ENCODE measurements around the gene MEGF6. TPM values are rescaled to one million over a fixed set of nuclear protein-coding genes. Genes with fewer than 3 reads are reported as not detected.

Gene MEGF6
- total and polyA plus RNA-seq, 4 donors, result 17.7 to 54.2 (median 48.2) TPM

DNA sequence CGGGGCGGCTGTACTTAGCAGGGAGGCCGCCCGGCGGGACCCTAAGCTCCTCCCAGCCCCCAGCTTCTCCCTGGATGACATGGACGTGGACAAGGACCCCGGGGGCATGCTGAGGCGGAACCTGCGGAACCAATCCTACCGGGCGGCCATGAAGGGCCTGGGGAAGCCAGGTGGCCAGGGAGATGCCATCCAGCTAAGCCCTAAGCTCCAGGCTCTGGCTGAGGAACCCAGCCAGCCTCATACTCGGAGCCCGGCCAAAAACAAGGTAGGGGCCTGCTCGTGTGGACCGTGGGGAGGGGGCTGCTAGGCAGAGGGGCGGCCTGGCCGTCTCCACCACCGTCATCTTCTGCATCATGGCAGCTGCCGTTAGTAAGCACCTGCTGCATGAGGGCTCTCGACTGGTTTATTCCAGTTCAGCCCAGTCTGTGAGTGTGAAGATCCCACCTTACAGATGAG, 147.9 kb downstream of the MEGF6 start:
- H3K4me1 ChIP-seq (ENCODE audit: control insufficient read depth in 5 of 5, insufficient read depth in 5 of 5, low read length in 5 of 5), result peaks cover 0 to 8% (median 0%) of the 10 kb centered on the region in 5 donors
- H3K9me3 ChIP-seq (ENCODE audit: control insufficient read depth in 4 of 4, insufficient read depth in 3 of 4, low read length in 3 of 4), result no peaks in the 10 kb centered on the region
- H3K36me3 ChIP-seq (ENCODE audit: control insufficient read depth in 4 of 4, insufficient read depth in 4 of 4, low read length in 4 of 4), result no peaks in the 10 kb centered on the region
- 93 to 94% methylated on average over 20 of the region's 20 CpGs for WGBS, 2 donors
- ATAC-seq (ENCODE audit: insufficient read depth, low FRiP score) (no peak), DNase-seq (no peak)
- H3K4me3 ChIP-seq, result no peak overlapping the region
- TF ChIP-seq CTCF (IDR thresholded peaks at IDR 0.05; ENCODE audit: control extremely low read depth, extremely low read depth), result no peak
- no peaks in the 10 kb centered on the region for H3K27me3 ChIP-seq (ENCODE audit: control insufficient read depth in 3 of 3, insufficient read depth in 3 of 3, low read length in 2 of 3)
- no peak overlapping the region for H3K9ac ChIP-seq (ENCODE audit: insufficient read depth in 1 of 2, low read length in 2 of 2)
- H3K27ac ChIP-seq (ENCODE audit: low read depth in 1 of 2, low read length in 1 of 2), result no peak overlapping the region

DNA sequence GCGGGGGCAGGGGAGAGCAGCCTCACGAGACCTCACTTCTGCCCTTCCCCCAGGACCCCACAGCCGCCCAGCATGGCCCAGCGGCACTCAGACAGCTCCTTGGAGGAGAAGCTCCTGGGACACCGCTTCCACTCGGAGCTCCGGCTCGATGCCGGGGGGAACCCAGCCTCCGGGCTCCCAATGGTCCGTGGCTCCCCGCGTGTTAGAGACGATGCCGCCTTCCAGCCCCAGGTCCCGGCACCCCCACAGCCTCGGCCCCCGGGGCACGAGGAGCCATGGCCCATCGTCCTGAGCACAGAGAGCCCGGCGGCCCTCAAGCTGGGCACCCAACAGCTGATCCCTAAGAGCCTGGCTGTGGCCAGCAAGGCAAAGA, 148.3 kb downstream of the MEGF6 start:
- ATAC-seq (ENCODE audit: insufficient read depth, low FRiP score) (no peak), DNase-seq (no peak)
- Histone ChIP-seq H3K27me3 (ENCODE audit: control insufficient read depth in 3 of 3, insufficient read depth in 3 of 3, low read length in 2 of 3) (no peaks in the 10 kb centered on the region), H3K27ac (ENCODE audit: low read depth in 1 of 2, low read length in 1 of 2) (no peak overlapping the region), H3K9me3 (ENCODE audit: control insufficient read depth in 4 of 4, insufficient read depth in 3 of 4, low read length in 3 of 4) (no peaks in the 10 kb centered on the region), H3K4me1 (ENCODE audit: control insufficient read depth in 5 of 5, insufficient read depth in 5 of 5, low read length in 5 of 5) (peaks cover 0 to 12% (median 0%) of the 10 kb centered on the region in 5 donors), H3K36me3 (ENCODE audit: control insufficient read depth in 4 of 4, insufficient read depth in 4 of 4, low read length in 4 of 4) (no peaks in the 10 kb centered on the region), H3K9ac (ENCODE audit: insufficient read depth in 1 of 2, low read length in 2 of 2) (no peak overlapping the region), H3K4me3 (no peak overlapping the region)
- 97% methylated on average over 22 of the region's 22 CpGs for WGBS, 2 donors
- TF ChIP-seq CTCF (IDR thresholded peaks at IDR 0.05; ENCODE audit: control extremely low read depth, extremely low read depth), result no peak

DNA sequence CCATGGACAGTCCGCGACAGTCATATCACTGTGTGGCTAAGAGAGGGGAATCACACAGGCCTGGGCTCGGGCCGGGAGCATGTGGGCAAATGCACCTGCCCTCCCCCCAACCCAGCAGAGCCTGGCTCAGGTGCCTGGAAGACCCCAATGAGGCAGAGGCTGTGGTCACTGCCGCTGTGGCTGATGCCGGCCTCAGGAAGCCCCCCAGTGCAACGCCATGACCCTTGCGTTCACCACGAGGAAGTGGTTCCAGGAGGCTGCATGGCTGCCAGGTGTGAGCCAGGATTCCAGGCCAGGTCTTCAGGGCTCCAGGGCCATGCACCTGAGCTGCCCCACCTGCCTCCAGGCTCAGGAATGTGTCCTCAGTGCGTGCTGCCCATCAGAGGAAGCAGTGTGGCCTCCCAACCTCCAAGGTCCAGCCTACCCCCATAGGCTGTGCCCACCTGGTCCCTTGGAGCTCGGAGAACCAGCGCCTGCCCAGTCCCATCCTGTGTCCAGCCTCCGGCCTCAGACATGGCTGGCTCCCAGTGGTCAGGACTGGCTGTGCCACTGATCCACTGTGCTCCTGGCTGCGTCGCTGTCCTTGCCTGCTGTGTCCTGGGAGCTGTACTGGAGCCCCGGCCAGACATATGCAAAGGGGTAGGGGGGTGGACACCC, 148.8 kb downstream of the MEGF6 start:
- no peak for DNase-seq
- H3K9ac ChIP-seq (ENCODE audit: insufficient read depth in 1 of 2, low read length in 2 of 2), result no peak overlapping the region
- no peak overlapping the region for H3K4me3 ChIP-seq
- no peak for TF ChIP-seq CTCF (IDR thresholded peaks at IDR 0.05; ENCODE audit: control extremely low read depth, extremely low read depth)
- no peak for ATAC-seq (ENCODE audit: insufficient read depth, low FRiP score)
- H3K9me3 ChIP-seq (ENCODE audit: control insufficient read depth in 4 of 4, insufficient read depth in 3 of 4, low read length in 3 of 4), result no peaks in the 10 kb centered on the region
- H3K4me1 ChIP-seq (ENCODE audit: control insufficient read depth in 5 of 5, insufficient read depth in 5 of 5, low read length in 5 of 5), result peaks cover 0 to 14% (median 0%) of the 10 kb centered on the region in 5 donors
- H3K27me3 ChIP-seq (ENCODE audit: control insufficient read depth in 3 of 3, insufficient read depth in 3 of 3, low read length in 2 of 3), result no peaks in the 10 kb centered on the region
- no peaks in the 10 kb centered on the region for H3K36me3 ChIP-seq (ENCODE audit: control insufficient read depth in 4 of 4, insufficient read depth in 4 of 4, low read length in 4 of 4)
- 85 to 91% methylated on average over 16 of the region's 16 CpGs for WGBS, 2 donors
- H3K27ac ChIP-seq (ENCODE audit: low read depth in 1 of 2, low read length in 1 of 2), result no peak overlapping the region

DNA sequence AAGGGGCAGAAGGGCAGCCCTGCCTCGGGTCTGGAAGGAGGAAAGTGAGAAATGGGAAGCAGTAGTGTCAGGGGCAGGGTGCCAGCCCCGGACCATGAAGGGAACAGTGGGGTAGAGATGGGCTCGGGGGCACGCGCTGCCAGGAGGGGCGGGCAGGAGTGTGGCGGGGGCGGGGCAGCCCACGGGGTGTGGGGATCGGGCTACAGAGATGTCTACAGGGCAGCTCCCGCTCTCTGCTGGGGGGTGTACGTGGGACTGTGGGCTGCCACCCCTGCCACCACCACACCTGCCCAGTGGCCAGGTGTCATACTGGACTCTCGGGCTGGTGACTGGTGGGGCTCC, 149.4 kb downstream of the MEGF6 start:
- no peak for ATAC-seq (ENCODE audit: insufficient read depth, low FRiP score)
- peaks cover 0 to 11% (median 4%) of the 10 kb centered on the region in 5 donors for H3K4me1 ChIP-seq (ENCODE audit: control insufficient read depth in 5 of 5, insufficient read depth in 5 of 5, low read length in 5 of 5)
- no peak overlapping the region for H3K27ac ChIP-seq (ENCODE audit: low read depth in 1 of 2, low read length in 1 of 2)
- H3K9ac ChIP-seq (ENCODE audit: insufficient read depth in 1 of 2, low read length in 2 of 2), result no peak overlapping the region
- WGBS, 2 donors, result 91 to 92% methylated on average over 13 of the region's 13 CpGs
- DNase-seq, result no peak
- no peak overlapping the region for H3K4me3 ChIP-seq
- no peak for TF ChIP-seq CTCF (IDR thresholded peaks at IDR 0.05; ENCODE audit: control extremely low read depth, extremely low read depth)
- no peaks in the 10 kb centered on the region for H3K36me3 ChIP-seq (ENCODE audit: control insufficient read depth in 4 of 4, insufficient read depth in 4 of 4, low read length in 4 of 4)
- H3K27me3 ChIP-seq (ENCODE audit: control insufficient read depth in 3 of 3, insufficient read depth in 3 of 3, low read length in 2 of 3), result no peaks in the 10 kb centered on the region
- H3K9me3 ChIP-seq (ENCODE audit: control insufficient read depth in 4 of 4, insufficient read depth in 3 of 4, low read length in 3 of 4), result no peaks in the 10 kb centered on the region
